Dermis blood vessel endothelial cell (primary cell): Measurements from ENCODE around the gene GPR31. TPM values are rescaled to one million over a fixed set of nuclear protein-coding genes. Genes with fewer than 3 reads are reported as not detected.
"Not testable (repeated sequence)": the region's sequence is repeated elsewhere in the genome, so short reads cannot be mapped to it uniquely, and the experiment has no call there.

ENCODE experiments used
- DNase-seq: peaks from one replicate; pipeline ENCODE4 v3.0.0; 2010
- total RNA-seq: library from RNA; depleted of rRNA; stranded (reverse); fragments of >200 nt; gene quantifications from 2 replicates; pipeline ENCODE4 v1.2.3, GENCODE V29; 2014

Gene GPR31, protein sequence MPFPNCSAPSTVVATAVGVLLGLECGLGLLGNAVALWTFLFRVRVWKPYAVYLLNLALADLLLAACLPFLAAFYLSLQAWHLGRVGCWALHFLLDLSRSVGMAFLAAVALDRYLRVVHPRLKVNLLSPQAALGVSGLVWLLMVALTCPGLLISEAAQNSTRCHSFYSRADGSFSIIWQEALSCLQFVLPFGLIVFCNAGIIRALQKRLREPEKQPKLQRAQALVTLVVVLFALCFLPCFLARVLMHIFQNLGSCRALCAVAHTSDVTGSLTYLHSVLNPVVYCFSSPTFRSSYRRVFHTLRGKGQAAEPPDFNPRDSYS
- not detected in 2 replicates for total RNA-seq

DNA sequence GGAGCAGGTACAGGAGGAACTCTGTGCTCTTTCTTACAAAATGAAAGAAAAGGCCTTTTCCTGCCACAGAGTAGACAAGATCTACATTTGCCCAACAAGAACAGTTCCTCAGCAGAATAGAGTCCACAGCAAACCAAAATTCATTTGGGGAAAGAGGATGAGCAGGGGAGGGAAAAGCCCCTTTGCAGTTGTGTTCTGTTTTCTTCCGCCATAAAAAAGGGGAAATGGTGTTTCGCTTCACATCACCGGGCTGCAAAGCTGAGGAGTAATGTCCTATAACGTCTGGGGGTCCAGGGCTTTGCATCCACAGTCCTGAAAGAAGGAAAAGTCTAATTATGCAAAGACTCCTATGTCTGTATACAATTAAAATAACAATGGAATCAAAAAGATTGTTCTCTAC, at the start of gene GPR31:
GPR31 (minus strand) TSS at position 118 of the 400 bp plus-strand sequence. CDS start 149 bp downstream, outside the sequence.
- no peak for DNase-seq

DNA sequence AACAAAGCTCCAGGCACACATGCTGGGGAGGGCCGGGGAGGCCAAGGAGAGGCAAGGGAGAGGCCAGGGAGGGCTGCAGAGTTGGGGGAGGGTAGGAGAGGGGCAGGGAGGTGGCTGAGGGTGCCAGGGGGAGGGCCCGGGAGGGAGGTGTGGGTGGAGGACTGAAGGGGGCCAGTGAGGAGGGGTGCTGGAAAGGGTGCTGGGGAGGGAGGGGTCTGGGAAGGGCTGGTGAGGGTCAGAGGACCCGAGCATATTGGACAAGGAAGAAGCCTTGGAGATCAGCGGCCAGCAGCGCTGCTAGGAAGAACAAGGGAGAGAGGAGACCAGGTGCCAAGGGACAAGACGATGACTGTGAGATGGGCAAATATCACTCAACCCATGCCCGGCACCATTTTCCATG, 49.7 kb upstream of the GPR31 start:
- DNase-seq, result no peak

DNA sequence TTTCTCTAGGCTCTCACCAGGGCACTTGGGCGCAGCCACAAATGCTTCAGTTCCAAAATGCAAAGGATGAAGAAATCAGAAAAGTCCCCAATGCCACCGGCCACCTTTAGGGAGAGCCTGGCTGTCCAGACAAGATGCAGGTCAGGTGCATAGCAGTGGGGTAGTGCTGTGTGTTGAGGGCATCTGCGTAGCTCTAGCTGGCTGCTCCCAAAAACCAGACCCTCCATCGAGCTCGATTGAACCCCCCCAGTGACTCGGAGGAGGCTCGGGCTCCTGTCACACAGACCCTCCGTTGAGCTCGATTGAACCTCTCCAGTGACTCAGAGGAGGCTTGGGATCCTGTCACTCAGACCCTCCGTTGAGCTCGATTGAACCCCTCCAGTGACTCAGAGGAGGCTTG, 47.5 kb upstream of the GPR31 start:
- not testable (repeated sequence) for DNase-seq

DNA sequence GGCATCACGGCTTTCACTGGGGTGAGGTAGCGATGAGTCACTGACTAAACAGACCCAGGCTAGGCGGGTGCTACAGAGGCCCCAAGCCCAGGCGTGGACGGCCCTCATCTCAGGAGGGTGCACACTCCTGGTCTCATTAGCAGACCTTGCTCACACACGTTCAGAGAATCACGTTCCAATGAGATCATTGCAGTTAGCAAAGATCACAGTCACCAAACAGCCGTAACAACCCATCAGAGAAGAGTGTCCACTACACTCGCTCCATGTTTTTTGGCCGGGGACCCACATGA, 46.2 kb upstream of the GPR31 start:
- DNase-seq, result not testable (repeated sequence)

DNA sequence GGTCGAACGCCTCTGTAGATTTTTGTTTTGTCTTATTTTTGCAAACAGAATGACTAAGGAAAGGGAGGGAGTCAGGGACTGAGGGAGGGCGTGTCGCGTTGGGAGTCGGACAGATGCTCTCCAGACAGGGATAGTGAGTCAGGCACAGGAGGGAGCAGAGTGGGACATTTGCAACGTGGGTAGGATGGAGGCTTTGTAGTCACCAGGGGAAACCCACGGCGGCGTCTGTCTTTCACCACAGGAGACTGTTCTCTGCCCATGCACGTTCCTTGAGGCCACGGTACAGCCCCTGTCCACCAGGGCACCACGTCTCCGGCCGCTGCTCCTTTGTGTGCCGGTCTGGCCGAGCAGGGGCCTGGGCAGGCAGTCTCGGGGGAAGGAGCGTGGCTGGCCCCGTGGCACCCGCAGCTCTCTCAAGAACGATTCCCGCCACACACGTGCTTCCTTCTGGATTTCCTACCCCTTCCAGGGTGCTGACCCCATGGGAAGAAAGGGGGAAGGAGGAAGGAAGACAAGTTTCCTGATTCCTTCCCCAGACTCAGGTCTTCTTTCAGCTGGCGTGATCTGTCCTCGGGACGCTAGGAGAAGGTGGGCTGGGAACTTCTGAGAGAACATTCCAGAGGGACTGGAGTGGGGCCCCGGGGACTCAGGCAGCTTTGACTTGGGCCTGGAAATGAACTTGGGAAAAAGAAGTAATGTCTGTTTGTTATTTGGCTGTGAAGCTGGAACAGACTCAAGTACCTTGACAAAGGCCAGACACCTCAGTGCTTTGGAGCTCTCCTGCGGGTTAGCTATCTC, 45.7 kb upstream of the GPR31 start:
- not testable (repeated sequence) for DNase-seq

DNA sequence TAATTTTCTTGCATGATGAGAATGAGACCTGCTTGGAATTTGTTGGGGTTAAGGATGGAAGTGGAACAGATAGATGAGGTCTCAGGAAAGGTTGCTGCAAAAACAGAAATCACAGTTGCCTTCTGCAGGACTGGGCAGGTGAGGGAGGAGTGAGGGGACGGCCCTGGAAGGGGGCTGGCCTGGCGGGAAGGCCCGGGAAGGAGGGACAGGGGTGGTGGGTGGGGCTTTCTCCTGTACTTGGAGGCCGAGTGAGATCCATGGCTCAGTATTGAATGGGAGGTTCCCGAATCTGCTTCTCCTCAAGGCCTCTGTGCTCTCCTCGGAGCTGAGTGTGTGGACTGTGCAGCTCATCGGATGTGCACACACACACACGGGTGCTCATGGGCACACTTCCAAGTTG, 44.8 kb upstream of the GPR31 start:
- DNase-seq, result not testable (repeated sequence)

DNA sequence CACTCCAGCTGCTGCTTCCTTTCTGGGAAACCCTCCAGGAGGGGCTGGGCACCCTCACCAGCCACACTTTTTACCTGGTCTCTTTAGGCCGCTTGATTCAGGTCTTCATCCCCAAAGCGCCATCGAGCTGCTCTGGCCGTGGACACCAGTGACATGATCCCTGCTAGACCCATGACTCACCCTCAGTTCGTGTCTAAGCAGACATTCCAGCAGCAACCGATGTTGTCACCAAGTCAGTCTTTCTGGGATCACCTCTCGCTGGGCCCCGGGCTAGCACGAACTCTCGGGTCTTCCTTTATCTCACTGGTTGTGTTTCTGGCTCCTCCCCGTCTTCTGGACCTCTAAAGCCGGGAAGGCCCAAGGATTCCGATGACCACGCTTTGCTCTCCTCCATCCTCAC, 43.0 kb upstream of the GPR31 start:
- no peak for DNase-seq

DNA sequence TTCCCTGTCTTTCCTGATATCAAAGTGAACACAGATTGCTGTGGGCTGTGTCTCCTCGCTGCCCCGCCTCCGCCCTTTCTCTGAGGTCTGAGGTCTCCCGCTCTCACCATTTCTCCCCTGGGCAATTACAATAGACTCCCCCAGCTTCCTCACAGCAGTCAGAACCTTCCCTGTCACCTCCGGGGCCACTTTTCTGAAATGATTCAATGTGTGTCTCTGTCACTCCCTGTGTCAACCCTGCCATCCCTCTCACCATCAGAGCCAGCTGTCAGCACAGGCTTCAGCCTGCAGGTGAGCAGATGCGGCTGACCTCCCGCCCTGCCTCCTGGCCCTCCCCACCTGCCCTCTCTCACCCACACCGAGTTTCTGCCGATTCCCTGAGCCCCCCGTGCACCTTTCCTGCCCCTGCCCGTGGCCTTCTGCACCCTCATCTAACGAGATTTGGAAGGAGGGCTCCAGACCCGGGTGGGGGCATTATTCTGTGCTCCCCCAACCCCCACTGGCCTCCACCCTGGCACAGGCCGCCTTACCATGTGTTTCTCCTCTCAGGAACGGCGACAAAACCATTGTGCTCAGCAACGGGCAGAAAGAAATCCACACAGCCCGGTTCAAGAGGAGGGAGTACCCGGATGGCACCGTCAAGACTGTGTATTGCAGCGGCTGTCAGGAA, 38.3 kb upstream of the GPR31 start:
- DNase-seq, result not testable (repeated sequence)

DNA sequence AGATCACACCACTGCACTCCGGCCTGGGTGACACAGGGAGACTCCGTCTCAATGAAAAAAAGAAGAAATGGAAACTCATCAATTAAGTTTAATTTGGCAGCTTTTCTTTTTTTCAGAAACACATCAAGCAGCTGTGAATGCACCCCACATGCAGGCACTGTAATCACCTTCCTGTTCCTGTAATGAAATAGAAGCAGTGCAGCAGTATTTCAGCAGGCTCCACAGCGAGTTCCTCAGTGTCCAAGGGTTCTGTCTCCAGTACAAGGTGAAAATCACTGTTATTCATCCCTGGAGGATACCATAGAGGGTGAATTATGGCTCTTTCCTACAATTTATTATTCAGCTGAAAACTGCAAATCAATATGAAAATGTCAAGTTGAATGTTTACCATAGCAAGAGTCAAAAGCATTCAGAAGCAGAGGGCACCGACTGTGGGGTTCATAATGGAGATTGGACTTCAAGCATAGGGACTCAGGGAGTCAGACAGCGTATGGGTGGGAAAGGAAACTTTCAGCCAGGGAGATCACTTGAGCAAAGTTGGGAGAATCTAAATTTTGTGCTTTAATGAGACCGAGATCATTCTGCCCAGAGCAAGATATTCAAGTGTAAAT, 35.8 kb upstream of the GPR31 start:
- not testable (repeated sequence) for DNase-seq

DNA sequence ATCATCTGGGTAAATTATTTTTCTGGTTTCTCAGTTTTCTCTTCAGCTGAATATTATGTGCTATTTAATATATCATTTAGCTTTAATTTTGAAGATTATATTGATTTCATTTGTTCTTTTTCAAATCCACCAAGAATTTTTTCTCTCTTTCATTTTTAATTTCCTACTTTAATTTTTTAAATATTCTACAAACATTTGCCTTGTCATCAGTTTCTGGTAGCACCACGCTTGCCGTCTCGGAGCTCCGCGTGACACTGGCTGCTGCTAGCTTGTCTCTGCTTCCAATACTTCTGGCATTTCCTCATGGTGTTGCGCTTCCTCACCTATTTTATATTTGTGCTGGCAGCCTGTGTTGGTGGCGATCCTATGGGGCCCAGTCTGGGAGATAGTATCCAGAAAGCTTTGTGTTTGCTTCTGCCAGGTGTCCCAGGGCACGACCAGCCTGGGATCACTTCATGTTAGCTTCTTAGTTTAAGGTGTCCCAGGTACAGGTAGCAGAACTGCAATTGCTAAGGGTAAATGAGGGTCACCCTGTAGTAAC, 33.3 kb upstream of the GPR31 start:
- DNase-seq, result not testable (repeated sequence)

DNA sequence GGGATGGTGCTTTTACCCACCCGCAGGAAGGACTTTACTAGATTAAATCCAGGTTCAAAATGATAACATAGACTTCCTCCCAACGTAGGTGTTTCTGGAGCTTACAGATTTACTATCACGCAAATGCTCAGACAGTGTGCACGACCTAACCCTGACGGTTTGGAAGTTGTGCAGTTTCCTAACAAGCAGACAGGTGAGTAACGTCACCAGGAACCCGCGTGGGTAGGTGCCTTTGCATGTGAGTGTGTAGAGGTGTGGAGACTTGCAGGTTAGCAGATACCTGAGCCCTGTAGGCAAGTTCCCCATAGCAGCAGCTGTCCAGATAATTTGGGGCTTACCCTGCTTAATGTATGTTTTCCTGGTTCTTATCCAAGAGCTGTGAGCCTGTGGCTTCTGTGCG, 29.5 kb upstream of the GPR31 start:
- DNase-seq, result not testable (repeated sequence)

DNA sequence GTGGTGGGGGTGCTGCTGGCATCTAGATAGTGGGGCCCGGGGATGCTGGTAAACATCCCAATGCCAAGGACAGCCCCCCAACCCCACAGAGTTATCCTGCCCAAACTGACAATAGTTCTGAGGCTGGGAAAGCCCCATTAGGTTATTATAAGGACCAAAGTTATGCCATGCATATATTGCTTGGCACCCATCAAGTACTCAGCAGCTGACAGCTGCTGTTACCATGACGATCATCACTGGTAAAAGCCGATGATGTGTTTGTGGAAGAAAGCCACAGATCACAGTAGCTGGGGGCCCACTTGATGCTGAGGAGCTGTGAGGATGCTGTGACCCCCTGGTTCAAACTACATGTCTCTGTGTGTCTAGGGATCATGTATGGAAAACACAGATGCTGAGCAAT, 27.3 kb upstream of the GPR31 start:
- not testable (repeated sequence) for DNase-seq

DNA sequence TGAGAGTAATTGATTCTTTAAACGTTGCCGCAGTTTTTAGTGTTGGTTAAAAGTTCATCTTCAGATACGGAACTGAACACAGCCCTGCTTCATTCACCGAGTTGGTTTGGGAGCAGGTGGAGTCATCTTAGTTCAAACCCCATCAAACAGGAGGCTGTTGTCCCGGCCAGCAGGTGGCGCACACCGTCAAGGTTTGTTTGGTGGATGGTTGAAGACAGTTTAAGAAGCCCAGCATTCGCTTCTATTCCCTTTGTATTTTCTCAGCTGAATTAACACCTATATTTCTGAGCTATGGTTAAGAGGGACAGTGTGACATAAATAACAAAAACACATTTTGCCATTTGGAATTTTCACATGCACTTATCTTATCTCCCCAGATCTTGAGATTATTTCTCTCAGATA, 25.1 kb upstream of the GPR31 start:
- DNase-seq, result not testable (repeated sequence)

DNA sequence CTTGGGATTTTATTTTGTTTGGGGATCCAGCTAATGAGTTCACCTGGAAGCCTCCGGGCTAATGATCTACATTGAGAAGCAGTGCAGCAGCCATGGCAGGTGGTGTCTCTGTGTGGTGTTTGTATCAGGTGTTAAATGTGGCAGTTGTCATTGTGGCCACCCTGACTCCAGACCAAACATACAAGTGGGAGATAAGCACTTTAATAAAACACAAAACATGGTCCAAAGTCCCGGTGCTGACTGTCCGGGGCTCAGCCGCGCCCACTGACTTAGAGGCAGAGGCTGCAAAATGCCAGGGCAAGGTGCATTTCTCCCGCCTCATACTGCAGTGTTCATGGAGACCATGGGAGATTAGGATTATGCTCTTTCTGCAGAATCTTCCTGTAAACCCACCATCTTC, 23.6 kb upstream of the GPR31 start:
- DNase-seq, result not testable (repeated sequence)

DNA sequence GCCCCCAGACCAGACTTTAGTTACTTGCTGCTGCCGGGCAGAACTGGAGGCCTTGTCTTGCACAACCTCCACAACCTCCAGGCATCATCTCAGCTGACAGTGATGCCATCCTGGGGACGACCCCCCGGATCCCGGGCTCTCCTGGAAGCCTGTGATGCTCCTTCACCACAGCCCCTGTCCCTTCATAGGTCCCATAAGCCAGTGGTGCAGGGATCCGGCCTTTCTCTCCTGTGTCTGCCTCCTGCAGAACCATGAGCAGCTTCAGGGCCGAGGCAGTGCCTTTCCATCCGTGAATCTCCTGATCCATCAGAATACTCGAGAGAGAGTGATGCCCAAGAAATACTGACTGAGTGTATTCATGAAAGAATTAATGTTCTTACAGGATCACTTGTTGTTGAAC, 22.3 kb upstream of the GPR31 start:
- DNase-seq, result not testable (repeated sequence)

DNA sequence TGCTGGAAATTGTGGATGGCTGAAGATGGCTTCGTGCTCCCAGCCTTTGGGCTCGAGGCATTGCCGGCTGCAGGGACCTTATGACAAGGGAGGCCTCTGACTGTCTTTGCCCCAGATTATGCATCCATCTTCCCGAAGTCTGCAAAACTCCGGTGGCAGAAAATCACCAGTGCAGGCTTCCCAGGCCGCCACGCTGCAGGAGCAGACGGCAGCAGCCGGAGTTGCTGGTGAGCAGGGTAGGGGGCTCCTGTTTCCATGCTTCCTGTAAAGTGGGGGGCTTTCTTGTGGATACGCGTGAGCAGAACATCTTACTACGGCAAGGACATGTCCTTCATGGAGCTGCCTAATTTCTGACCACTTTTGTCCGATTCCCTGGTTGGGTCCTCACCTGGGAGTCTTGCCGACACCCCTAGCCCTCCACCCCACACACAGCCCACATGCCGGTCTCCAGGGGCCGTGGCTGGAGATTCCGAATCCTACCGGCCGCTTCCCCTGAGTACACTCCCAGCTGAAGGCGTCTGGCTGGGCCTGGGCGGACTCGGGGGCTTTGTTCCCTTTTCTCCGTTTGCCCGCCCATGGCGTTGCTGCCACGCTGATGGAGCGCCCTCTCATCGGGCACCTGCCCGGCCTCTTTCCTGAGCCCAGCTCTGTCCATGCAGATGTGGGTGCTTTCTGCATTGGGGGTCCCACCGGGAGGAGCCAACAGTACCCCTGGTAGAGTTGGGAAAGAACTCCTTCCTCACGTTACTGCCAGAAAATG, 21.3 kb upstream of the GPR31 start:
- DNase-seq, result not testable (repeated sequence)

DNA sequence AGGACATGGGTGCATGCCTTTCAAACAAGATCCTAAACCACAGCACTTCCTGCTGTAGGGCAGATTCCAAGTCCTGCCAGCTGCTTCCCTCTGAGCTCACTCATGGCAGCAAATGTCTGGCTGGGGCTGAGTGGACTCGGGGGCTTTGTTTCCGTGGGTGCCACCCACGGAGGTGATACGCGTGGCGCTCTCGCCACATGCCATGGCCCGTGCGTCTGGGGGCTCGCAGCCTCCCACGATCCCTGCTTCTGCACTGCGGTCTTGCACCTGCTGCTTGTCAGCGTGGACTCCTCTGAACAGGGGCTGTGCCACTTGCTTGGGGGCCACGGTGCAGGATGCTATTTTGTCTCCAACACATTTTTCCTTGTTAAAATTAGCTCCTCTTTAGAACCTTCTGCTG, 19.5 kb upstream of the GPR31 start:
- not testable (repeated sequence) for DNase-seq

DNA sequence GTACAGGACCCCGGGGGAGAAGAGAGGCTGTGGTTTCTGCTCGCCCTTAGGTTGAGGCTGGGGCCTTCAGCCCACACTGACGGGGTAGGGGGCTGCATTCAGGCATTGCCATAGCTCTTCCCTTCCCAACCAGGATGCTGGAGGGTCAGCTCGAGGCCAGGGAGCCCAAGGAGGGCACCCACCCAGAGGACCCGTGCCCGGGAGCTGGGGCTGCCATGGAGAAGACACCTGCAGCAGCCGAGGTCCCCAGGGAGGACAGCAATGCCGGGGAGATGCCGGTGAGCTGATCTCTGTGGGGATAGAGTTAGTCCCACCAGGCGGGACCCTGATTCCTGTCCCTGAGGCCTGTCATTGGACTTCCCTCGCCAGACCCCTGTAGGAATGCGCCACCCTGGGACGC, 14.2 kb upstream of the GPR31 start:
- not testable (repeated sequence) for DNase-seq

DNA sequence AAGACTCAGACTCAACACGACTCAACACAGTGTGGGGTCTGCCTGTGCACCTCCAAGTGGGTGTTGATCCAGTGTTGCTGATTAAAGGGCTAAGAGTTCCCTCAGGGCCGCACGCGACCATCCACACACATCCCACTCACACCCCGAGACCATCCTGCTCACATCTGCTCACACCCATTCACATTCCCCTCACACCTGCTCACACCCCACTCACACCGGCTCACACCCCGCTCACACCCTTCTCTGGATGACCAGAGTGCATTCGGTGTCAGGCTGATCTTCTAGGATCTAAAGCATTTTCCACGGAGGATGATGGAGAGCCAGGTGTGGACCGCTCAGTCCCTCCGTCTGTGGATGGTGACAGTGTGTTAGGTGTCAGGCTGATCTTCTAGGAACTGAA, 13.5 kb upstream of the GPR31 start:
- DNase-seq, result not testable (repeated sequence)

DNA sequence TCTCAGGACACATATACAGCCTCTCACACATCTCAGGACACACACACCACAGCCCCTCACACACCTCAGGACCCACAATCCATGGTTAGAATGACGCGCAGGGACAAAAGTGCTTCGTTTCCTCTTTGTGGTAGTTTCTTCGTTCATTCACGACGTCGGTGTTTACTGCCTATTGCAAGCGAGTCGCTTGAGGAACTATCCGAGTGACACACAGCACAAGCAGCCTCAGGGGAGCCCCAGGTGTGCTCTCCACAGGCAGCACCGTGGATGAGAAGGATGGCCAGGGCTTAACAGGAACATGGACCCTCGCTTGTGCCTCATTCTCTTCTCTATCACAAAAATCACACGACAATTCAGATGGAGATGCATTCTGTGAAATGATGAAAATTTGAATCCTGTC, 12.1 kb upstream of the GPR31 start:
- DNase-seq, result not testable (repeated sequence)

DNA sequence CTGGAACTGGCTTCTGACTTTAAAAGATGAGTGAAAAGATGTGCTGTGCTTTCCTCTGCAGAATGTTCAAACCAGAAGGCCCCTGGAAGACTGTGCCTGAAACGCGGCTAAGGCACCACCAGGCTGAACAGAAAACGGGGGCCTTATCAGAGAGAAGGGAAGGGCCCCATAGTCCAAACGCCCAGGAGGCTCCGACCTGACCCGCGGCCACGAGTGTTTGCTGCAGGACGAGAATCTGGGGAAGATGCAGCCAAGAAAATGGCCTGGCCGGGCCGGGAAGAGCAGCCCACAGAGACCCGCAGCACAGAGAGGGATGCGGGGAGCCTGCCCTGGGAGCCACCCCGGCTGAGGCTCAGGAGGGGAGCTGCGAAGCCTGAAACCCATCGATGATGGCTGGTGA, 10.5 kb upstream of the GPR31 start:
- not testable (repeated sequence) for DNase-seq

DNA sequence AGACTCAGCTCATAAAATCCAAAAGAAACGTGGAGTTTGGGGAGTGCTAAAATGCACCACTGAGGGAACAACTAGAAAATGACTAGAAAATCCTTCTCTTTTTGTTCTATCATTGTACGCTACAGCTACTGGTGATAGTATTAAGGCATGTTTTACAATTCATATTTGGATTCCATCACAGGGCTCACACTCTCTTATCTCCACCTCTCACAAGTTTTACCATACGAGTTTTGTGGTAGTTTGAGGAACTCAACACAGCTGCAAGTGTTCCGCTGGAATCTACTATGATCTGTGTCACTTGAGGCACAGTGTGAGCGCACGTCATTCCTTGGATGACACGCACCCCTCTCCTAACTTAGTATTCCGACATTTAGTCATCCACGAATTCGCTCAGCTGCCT, 9.9 kb upstream of the GPR31 start:
- DNase-seq, result not testable (repeated sequence)
